Mucosa of gallbladder (tissue), 1 donor: Measurements from ENCODE around the gene SCUBE1. TPM values are rescaled to one million over a fixed set of nuclear protein-coding genes. Genes with fewer than 3 reads are reported as not detected.
A peak's percentile ranks its signal among the peaks of the same experiment; 100 is the strongest.
"Not testable (repeated sequence)": the region's sequence is repeated elsewhere in the genome, so short reads cannot be mapped to it uniquely, and the experiment has no call there.

Source experiments
- DNase-seq: peaks from one replicate; pipeline ENCODE4 v3.0.0-alpha.2; 2020; ENCODE audit warnings: low spot score
- total RNA-seq: library from RNA; stranded (reverse); gene quantifications from one replicate; pipeline ENCODE4 v1.2.1, GENCODE V29; 2021
- donor health status: DM: no; HTN: no; CAD: no.

Gene SCUBE1
- total RNA-seq, 1 donor from 2014 or later = 1.7 TPM

DNA sequence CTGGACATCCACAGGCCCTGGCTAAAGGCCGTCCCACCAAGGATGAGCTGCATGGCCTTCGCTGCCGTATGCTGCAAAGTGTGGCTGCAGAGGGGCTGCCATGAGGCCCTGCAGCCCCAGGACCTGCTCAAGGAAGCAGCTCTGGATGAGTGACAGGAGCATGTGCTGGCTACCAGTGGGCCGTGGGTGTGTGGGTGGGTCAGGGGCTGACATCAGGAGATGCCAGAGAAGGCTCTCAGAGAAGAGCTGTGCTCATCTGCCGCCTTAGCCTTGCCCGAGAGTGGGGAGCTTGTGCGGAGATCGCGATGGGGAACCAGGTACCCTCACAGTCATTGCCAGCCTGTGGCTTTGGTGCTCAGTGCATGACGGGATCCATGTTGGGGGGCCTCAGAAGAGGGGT is 41.3 kb downstream of the SCUBE1 start:
- DNase-seq = no peak

DNA sequence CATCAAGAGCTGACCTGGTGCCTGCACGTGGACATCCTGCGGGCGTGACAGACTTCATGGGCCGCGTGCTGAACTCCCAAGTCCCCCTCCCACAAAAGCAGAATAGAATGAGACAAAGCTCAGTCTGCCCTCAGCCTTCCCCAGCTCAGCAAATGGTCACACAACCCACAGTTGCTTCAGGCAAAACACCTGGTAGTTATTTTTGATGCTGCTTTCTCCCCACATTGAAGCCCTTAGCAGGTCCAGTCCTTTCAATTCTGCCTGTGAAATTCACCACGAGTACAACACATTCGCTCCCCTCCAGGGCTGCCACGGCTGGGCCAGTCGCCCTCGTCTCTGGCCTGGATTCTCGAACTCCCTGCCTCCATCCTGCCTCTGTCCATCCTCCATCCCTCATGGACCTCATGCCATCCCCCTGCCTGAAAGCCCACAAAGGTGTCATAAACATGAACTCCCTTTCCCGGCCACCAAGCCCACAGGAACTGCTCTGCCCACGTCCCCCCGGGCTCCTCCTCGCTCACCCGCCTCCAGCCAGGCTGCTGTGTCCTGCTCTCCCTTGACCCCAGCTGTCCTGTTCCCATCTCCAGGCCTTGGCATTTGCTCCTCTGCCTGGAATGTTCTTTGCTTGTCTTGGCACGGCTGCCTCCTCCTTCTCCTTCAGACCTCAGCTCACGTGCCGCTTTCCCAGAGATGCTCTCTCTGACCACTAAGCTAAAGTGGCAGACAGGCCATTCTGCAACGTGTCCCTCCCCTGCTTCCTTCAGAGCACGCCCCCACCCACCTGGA is 42.1 kb downstream of the SCUBE1 start:
- DNase-seq = no peak

DNA sequence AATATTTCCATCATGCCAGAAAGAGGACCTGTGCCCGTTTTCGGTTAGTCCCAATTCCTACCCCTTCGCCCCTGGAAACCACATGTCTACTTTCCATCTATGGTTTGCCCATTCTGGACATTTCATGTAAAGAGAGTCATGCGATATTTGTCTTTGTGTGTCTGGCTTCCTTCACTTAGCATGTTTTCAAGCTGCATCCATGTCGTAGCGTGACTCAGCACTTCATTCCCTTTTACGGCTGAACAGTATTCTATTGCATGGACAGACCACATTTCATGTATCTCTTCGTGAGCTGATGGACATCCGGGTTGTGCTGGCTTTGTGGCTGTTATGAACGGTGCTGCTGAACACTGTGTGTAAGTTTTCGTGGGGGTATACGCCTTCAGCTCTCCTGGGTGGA is 43.4 kb downstream of the SCUBE1 start:
- DNase-seq = no peak

DNA sequence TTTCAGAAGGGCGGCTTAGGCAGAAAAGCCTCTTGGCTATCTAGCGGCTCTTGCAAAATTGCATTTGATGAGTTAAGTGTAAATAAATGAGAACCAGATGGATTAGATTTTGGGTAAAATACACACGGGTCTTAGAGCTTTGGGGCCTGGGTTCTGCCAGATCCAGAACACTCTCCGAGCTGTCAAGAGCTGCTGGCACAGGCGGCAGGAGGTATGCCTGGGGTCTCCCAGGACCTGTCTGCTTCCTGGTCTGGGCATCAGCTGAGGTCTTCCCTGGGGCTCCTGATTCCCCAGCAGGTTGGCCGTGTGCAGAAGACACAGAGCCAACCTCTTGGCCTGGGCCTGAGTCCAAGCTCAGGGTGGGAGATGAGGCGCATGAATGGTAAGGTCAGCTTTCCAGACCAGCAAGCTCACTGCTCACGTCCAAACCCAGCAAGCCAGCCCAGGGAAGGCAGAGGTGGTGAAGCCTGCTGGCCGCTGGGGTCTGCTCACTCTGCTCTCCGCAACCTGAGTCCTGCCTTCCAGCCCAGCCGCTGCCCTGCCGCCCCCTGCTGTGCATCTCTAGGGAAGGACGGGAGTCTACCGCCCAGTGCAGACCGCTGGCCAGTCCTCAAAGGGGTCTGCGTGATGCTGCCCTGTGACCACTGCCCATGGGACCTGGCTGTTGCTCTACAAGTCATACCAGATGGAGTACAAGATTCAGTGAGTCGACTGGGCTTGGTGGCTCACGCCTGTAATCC is 44.9 kb downstream of the SCUBE1 start:
- no peak for DNase-seq

DNA sequence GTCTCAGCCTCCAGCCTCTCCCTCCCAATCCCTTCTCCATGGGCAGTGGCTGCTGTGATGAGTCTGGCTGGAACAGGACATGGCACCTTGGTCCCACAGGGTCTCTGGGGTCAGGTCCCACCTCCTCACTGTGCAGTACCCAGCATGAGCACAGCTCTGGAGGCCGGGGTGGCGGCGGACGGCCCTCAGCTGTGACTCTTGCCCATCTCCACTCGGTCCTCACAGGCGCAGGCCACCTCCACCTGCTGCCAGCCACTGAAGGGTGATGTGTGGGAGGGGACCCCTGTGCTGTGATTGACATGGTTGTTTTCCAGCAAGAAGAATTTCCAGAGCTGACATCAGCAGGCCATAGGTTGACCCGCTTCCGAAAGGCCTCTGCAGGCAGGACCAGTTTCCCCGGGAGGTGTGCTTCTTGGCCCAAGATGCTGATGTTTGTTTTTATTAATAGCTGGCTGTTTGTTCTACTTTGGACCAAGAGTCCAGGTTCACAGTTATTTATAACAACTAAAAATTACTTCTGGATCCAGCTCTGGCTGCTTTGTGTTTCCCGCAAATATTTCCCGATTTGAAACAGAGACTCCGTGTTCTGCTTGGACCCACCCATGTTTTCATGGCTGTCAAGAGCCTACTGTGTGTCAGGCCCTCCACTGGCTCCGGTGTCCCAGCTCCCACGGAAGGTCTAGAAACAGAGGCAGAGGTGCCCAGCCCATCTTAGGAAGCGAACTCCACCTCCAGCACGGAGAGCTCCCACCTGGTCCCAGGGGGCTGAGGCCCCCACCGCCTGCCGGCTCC is 45.7 kb downstream of the SCUBE1 start:
- DNase-seq = no peak

DNA sequence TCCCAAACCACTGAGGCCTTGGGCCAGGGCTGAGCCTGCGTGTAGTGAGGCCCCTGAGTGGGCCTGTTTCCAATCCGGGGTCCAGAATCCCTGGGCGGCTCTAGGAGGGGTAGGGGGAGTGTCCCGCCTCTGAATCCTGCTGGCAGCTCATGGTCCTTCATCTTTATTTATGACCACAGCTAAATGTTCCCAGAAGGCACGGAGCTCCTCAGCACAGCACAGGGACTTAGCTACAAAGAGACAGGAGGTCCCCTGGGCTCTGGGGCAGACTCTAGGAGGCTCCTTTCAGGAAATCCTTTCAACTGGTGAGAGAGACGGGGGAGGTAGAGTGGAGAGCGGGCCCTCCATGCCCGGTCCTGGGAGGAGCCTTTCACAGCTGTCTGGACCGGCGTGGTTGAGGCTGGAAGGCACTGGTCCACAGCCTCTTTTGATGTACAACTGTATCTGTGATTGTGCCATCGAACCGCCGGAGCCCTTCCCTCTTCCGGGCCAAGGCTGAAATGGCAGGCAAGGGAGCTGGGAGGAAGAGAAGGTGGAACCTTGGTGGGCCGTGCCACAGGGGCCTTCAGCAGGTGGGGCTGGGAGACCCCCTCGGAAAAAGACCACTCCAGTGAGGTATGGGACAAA is 46.8 kb downstream of the SCUBE1 start:
- no peak for DNase-seq

DNA sequence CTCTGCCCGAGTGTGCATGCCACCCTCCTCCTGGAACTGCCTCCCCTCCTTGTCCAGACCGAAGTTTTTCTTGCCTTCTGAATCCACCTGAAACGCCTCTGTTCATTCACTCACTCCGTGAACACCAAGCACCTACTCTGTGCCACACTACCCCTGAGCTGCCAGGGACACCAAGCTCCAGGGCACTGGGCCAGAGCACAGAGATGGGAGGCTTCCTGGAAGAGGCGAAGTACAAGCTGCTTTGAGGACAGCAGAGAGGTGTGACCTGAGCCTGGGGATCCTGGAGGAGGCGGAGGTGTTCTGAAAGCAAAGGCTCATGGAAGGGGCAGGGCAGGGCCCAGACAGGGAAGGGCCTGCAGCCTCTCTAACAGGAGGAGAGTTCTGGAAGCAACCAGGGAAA is 47.5 kb downstream of the SCUBE1 start:
- DNase-seq = no peak

DNA sequence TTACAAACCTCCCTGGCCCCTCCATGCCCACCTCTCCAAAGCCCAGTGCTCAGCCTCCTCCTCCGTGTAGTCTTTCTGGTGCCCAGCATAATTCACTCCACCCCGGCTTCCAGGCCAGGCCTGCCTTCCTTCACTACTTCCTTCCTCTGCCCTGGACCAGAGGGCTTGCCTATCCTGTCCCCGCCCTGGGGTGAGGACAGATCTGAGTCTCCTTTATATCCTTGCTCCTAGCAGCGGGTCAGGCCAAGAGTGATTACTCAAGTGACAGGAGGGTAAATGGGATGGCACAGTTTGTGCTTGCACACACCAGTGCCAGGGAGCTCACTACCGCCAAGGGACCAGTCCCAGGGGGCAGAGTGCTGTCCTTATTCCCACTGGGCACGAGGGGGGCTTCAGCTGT is 48.0 kb downstream of the SCUBE1 start:
- no peak for DNase-seq

DNA sequence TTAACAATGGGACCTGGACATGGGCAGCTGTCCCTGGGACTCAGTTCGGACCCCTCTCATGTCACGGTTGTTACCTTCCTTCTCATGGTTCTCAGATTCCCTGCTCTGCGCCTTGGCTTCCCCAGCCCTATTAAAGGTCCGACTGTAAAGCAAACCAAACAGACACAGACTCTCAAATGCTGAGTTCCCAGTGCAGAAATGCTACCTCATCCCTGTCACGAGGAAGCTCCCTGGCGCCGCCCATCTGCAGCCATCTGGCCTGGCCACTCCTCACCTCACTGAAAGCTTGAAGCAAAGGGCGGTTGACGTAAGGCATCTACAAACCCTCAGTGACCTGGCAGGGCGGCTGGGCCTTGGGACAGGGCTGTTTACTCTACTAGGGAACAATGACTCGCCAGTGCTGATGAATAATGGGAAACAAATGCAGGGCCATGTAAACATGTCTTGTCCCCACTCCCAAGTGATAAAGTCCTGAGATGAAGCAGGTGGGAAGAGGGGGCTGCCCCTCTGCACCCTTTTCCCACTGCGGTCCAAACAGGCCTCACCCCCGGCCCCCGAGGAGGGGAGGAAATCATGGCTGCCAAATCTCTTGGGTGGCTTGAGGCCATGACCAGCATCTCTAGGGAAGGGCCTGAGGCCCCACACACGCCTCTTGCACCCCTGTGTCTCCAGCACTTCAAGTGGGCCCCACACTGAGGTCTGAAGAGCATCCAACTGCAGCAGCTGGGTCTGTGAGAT is 49.3 kb downstream of the SCUBE1 start:
- peak; percentile 91 for DNase-seq

DNA sequence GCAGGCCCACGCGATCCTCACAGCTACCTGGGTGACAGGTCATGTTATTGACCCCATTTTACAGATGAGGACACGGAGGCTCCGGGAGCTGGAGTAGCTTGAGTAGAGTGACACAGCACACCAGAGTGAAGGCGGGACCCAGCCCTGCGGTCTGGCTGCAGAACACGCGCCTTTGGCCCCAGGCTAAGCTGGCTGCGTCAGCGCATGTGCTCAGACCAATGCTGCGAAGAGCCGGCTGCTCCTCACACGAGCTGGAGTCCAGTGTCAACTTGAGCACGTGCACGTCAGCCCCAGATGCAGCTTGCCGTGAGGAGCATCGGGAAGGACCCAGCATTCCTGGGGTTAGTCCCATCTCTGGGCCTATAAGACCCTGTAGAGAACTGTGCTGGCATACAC is 49.9 kb downstream of the SCUBE1 start:
- peak; percentile 38 for DNase-seq

DNA sequence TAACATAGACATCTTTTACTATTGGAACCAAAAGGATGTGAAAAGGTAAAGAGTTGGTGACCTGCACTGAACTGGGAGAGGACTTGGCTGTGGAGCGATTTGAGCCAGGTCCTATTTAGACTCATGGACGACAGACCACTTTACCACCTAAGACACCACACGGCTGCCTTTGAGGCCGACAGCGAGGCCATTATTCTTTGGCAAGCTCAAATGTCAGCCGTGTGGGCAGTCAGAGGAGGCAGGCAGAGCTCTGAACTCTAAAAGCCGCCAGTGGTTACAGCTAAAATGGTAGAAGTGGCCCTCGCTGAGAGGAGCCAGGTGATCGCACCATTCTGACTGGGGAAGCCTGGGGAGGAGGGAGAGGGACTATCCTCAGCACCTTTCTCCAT is 50.5 kb downstream of the SCUBE1 start:
- DNase-seq = no peak

DNA sequence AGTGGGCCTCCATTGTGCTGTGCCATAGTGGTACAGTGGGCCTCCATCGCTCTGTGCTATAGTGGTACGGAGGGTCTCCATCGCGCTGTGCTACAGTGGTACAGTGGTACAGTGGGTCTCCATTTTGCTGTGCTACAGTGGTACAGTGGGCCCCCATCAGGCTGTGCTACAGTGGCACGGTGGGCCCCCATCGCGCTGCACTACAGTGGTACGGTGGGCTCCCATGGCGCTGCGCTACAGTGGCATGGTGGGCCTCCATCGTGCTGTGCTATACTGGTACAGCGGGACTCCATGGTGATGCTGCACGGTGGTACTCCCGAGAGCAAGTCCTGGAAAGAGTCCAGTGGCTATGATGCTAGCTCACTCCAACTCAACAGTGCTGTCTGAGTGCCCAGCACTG is 51.8 kb downstream of the SCUBE1 start:
- DNase-seq = no peak

DNA sequence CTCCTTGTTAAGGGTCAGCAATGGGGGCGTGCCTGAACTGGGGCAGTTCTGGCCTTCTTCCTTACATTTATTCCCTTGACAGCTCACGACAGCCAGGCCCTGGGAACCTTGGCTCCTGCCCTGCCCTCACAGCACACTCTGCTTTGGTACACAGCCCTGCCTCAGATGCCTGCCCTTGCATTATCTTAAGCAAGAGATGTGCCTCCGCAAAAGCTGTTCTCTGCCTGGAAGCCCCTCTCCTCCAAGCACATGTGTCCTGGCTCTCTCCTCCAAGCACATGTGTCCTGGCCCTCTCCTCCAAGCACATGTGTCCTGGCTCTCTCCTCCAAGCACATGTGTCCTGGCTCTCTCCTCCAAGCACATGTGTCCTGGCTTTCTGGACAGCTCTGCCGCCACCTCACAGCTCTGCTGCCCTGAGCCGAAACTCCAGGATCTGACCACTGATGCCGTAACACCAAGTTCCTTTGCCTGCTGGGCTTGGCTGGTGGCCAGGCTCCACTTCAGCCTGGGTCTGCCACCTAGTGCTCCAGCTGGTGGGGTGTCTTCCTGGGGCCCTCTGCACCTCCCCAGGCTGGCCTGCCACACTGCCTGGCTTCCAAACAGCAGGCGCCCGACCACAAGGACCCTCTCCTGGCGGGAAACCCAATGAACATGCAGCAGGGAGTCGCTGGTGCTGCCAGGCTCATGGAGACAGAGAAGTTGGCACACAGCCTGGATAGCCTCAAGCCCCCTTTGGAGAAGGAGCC is 53.0 kb downstream of the SCUBE1 start:
- DNase-seq = no peak

DNA sequence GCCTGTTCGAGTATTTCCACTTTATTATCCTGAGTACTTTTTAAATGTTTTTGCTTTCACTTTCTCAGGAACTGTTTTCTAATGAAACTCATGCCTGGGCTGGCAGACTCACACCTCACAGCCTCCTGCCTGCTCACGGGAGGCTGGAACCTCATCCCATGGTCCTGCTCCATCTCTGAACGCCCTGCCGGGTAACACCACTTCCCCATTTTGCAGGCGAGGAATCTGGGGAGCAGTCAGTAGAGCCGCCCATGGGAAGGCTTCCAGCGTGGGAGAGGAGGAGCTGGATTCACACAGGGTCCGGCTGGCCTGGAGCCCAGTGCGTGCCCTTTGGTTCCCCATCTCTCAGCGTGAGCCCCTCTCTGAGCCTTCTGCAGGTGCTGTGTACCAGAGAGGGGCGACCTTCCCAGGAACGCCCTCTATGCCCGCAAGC is 53.6 kb downstream of the SCUBE1 start:
- no peak for DNase-seq

DNA sequence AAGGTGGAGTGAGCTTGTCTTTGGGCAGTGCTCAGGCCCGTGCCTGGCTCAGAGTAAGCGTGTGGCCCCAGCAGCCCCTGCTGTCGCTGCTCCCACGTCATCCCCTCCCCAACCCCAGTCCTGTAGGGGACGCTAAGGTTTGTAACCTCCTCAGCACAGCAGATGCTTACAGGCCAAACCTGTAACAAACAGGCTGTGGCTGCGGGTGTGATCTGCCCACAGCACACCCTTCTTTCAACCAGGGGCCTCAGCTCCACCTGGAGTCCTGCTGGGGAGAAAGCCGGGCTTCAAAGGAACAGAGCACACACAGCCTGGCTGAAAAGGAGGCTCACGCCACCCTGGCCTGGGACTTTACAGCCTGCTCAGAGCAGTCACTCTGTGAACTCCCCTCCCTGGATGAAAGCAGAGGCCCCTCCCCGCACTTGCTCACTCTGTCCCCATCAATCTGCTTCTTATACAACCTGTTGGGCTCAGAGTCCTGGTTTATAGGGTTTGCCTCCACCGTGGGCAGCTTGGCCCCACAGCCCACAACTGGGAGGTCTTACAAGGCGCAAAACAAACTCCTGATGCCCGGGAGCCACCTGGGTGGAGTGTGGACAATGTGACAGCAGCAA is 54.3 kb downstream of the SCUBE1 start:
- no peak for DNase-seq

DNA sequence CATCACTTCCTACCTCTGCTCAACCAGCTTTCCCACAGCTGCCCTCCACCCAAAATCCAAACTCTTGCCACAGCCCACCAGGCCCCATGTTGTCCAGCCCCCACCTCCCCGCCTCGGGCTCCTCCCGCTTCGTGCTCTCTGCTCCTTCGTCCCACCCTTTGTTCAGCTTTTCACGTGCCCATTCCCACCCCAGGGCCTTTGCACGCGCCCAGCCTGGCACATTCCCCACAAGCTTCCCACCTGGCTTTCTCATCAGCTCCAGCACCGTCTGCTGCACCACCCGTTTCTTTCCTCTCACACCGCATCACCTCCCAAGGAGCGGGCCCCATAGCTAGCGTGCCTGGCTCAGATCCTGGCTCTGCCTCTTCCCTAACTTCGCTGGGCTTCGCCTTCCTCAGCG is 54.8 kb downstream of the SCUBE1 start:
- DNase-seq = no peak

DNA sequence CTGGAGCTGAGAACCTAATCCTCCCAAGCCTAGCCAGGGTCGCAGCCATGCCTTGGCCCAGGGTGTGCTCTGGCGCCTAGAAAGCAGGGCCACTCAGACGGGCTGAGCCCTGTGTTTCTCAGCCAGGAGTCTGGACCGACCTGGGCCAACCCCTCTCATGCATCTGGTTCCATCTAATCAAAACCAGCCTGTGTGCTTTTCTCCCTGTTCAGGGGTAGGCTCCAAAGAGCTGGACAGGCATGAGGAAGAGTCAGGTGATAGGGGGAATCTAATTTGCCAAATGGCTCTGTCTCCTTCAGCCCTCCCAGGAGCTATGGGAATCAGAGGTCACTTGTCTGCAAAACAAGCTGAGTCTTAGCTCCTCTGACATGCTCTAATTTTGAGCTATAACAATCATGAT is 55.7 kb downstream of the SCUBE1 start:
- no peak for DNase-seq

DNA sequence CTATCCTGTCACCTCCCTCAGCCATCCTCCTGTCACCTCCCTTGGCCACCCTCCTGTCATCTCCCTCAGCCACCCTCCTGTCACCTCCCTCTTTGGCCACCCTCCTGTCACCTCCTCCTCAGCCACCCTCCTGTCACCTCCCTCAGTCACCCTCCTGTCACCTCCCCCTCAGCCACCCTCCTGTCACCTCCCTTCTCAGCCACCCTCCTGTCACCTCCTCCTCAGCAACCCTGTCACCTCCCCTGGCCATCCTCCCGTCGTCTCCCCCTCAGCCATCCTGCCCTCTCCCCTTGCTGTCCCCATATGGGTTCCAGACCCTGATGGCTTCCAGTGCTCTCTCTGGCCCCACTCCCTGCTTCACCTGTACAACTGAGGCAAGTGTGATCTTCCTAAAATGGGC is 61.8 kb downstream of the SCUBE1 start:
- DNase-seq = no peak

DNA sequence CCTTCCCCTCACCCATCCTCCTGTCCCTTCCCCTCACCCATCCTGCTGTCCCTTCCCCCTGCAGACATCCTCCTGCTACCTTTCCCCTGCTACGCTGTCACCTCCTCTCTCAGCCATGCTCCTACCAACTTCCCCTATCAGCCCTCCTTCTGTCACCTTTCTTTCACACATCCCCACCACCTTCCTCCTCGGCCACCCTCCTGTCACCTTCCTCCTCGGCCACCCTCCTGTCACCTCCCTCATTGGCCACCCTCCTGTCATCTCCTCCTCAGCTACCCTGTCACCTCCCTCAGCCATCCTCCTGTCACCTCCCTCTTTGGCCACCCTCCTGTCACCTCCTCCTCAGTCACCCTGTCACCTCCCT is 62.7 kb downstream of the SCUBE1 start:
- not testable (repeated sequence) for DNase-seq

DNA sequence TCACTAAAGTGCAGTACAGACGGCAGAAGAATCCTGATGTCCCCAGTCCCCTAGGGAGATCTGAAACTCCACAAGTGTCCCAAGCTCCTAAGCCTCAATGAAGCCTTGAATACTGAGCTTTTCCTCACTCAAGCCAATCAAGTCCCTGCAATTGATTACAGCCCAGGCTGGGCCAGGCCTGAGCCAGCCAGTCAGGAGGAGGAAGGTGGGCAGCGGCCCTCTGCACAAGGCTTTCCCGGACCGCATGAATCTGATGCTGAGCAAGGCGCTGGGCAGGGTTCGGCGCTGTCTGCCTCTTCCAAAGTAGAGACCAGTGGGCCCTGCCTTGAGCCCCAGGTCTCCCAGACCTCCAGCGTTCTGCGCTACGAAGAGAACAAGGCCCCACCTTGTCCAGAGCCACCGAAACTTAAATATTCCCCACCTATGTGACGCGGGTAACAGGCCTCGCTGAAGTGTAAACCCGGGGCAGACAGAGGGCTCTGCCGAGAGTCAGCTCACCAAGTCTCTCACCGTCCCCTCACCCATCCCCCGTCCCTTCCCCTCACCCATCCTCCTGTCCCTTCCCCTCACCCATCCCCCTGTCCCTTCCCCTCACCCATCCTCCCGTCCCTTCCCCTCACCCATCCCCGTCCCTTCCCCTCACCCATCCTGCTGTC is 63.2 kb downstream of the SCUBE1 start:
- DNase-seq = no peak
